Measurements from ENCODE around the gene PLAU. TPM values are rescaled to one million over a fixed set of nuclear protein-coding genes. Genes with fewer than 3 reads are reported as not detected.

Gene PLAU
- total and polyA plus RNA-seq, 2 of the 4 experiments (the other 2 are of a cell fraction) = 123 to 283 TPM

DNA sequence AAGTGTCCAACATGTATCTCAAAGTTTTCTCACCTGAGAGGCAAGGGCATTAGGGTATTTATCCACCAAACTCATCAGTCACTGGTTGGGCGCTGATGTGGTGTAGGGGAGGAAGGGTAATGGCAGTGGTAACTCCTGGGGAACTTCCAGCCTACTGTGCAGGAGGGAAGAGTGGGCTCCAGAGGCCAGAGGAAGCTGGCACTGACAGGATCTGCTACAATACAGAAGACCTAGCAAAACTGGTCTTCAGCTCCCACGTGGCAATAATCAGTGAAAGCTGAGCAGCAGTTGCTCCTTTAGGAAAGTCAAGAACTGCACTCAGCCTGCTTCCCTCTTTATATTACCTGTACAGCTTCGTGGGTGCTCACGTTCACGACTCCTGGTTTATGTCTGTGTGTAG, 19.4 kb upstream of the PLAU start:
- Histone ChIP-seq H4K20me1 (ENCODE audit: insufficient read depth, low read length) (no peaks in the 10 kb centered on the region; the same call in 1 of the 2 replicates), H2AK9ac (replicated peaks; ENCODE audit: low read depth, low read length, poor library complexity) (peak overlapping the region; percentile 71), H3K4ac (ENCODE audit: low read depth, low read length) (peak overlapping the region; percentile 95), H4K91ac (ENCODE audit: insufficient read depth, low read depth, low read length) (peak overlapping the region; percentile 93), H2BK120ac (ENCODE audit: low read depth, low read length) (peak overlapping the region; percentile 98), H3K18ac (ENCODE audit: low read depth, low read length) (peak overlapping the region; percentile 63), H2BK20ac (ENCODE audit: low read depth, low read length) (peak overlapping the region; percentile 74), H3K9me3 (ENCODE audit: control insufficient read depth, insufficient read depth, low read length) (no peaks in the 10 kb centered on the region), H4K5ac (ENCODE audit: low read depth, low read length) (peak overlapping the region; percentile 32), H2BK5ac (ENCODE audit: low read depth, low read length, poor library complexity, severe bottlenecking) (peak overlapping the region; percentile 6), H2BK15ac (ENCODE audit: low read depth, low read length) (peak overlapping the region; percentile 75; the same call in 2 of the 3 replicates), H3K4me3 (ENCODE audit: insufficient read depth, low read depth, low read length) (no peak overlapping the region), H3K36me3 (ENCODE audit: control insufficient read depth, insufficient read depth, low read length) (no peaks in the 10 kb centered on the region), H3K56ac (ENCODE audit: extremely low read depth, insufficient read depth, low read length) (no peak overlapping the region), H3K14ac (replicated peaks; ENCODE audit: low read depth, low read length) (peak overlapping the region; percentile 11), H3K9me1 (ENCODE audit: insufficient read depth, low read length) (peaks cover 37% of the 10 kb centered on the region), H2AK5ac (ENCODE audit: low read depth, low read length) (peak overlapping the region; percentile 97), H3K79me1 (ENCODE audit: low read depth in 1 of 2, low read length in 2 of 2) (peaks cover 6 to 51% of the 10 kb centered on the region in 2 experiments; a peak in 3 of 4 replicates), H4K8ac (ENCODE audit: low read depth in 2 of 2, low read length in 2 of 2) (peak overlapping the region; percentile 12 to 38), H3K9ac (ENCODE audit: low read depth, low read length) (no peak overlapping the region), H3K27ac (ENCODE audit: insufficient read depth, low read length) (no peak overlapping the region), H2AFZ (replicated peaks; ENCODE audit: low read length, poor library complexity) (peak overlapping the region; percentile 29), H3K23ac (ENCODE audit: low read depth, low read length) (peak overlapping the region; percentile 40; the same call in 1 of the 2 replicates), H3K4me1 (ENCODE audit: control insufficient read depth, insufficient read depth, low read length) (peaks cover 42% of the 10 kb centered on the region), H3K4me2 (ENCODE audit: low read depth, low read length) (no peak overlapping the region), H3K27me3 (ENCODE audit: control insufficient read depth, insufficient read depth, low read length) (no peaks in the 10 kb centered on the region)
- no peak for DNase-seq
- no TSS peak for BruUV-seq (replicated peaks)
- in situ Hi-C loops (cut with MboI; ENCODE audit: low sequenced_read_pairs) = no loop called here
- no peak for ATAC-seq (ENCODE audit: low read depth)
- TF ChIP-seq RFX5 (IDR thresholded peaks at IDR 0.05; ENCODE audit: low read depth, low read length) (no peak), RAD21 (IDR thresholded peaks at IDR 0.05; ENCODE audit: low read length) (no peak), SMC3 (IDR thresholded peaks at IDR 0.05; ENCODE audit: low read depth, low read length) (no peak), BHLHE40 (IDR thresholded peaks at IDR 0.05; ENCODE audit: low read depth, low read length) (no peak), CEBPB (IDR thresholded peaks at IDR 0.05; ENCODE audit: low read depth, low read length) (no peak)
- TF ChIP-seq, protein P1, sequence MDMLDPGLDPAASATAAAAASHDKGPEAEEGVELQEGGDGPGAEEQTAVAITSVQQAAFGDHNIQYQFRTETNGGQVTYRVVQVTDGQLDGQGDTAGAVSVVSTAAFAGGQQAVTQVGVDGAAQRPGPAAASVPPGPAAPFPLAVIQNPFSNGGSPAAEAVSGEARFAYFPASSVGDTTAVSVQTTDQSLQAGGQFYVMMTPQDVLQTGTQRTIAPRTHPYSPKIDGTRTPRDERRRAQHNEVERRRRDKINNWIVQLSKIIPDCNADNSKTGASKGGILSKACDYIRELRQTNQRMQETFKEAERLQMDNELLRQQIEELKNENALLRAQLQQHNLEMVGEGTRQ (IDR thresholded peaks at IDR 0.05; ENCODE audit: low read depth, low read length) = no peak
- POLR2A ChIA-PET (ENCODE audit: unreplicated experiment) = interaction anchor here (0.6 kb wide), 1 partner anchor 104 kb away, joined by 3 read pairs; no protein-coding TSS in a partner anchor
- intact Hi-C loops (cut with micrococcal nuclease) = no loop called here
- CTCF ChIA-PET = interaction anchor here (0.6 to 1.4 kb wide), 2 partner anchors 49 to 1739 kb away, joined by 3 to 4 read pairs; no protein-coding TSS in a partner anchor
- 57% methylated on average over 1 of the region's 5 CpGs; no CpG with 5 or more reads in 1 of the 2 experiments for WGBS, 2 experiments (ENCODE audit: extremely low coverage in 2 of 2, insufficient read length in 1 of 2)
- dilution Hi-C loops (cut with HindIII; ENCODE audit: low sequenced_read_pairs, unreplicated experiment) = no loop called here
